GM12878 (cell line): ENCODE measurements around the gene PAM16. TPM values are rescaled to one million over a fixed set of nuclear protein-coding genes. Genes with fewer than 3 reads are reported as not detected.

Experiments used
- CEBPB ChIP-seq, 2 experiments: fragments of 150-350 bp in 1 of 2; IDR thresholded peaks; 2 replicates each; pipeline ENCODE4 v1.6.1; 2012 to 2014; ENCODE audit warnings: low read depth in 2 of 2, low read length in 2 of 2, borderline replicate concordance in 1 of 2, inconsistent platforms in 1 of 2
- EGR1 ChIP-seq, 2 experiments: IDR thresholded peaks; 1 replicate in 1 of 2; 2 replicates in 1 of 2; pipeline ENCODE4 v1.6.1; 2011 to 2012; ENCODE audit warnings: low read depth in 2 of 2, low read length in 2 of 2, borderline replicate concordance in 1 of 2, mild to moderate bottlenecking in 1 of 2, moderate library complexity in 1 of 2
- HDAC6 ChIP-seq: fragments of 200-600 bp; sonication (generic); IDR thresholded peaks from one replicate; pipeline ENCODE4 v1.8.0; 2017; ENCODE audit warnings: antibody characterized with exemption; ENCODE audit not compliant: unreplicated experiment
- KAT2A ChIP-seq: conservative IDR thresholded peaks from 2 replicates; pipeline ENCODE4 v1.6.1; 2011; ENCODE audit warnings: low read depth, low read length; ENCODE audit not compliant: control insufficient read depth
- KLF5 ChIP-seq: fragments of 450-650 bp; IDR thresholded peaks from 2 replicates; pipeline ENCODE4 v1.6.1; 2014; ENCODE audit warnings: mild to moderate bottlenecking; ENCODE audit not compliant: partially characterized antibody
- MXI1 ChIP-seq: fragments of 150-350 bp; IDR thresholded peaks from 2 replicates; pipeline ENCODE4 v1.6.1; 2011; ENCODE audit warnings: low read depth, mild to moderate bottlenecking, inconsistent platforms, low read length, improper control_type of control experiment
- NBN ChIP-seq: fragments of 450-650 bp; IDR thresholded peaks from 2 replicates; pipeline ENCODE4 v1.6.1; 2016
- RELA ChIP-seq: fragments of 450-650 bp; IDR thresholded peaks from 2 replicates; pipeline ENCODE4 v1.8.0; 2014; ENCODE audit warnings: borderline replicate concordance; ENCODE audit not compliant: partially characterized antibody
- RFX5 ChIP-seq: IDR thresholded peaks from 2 replicates; pipeline ENCODE4 v1.6.1; 2011; ENCODE audit warnings: low read depth, low read length, improper control_type of control experiment
- SMAD5 ChIP-seq: IDR thresholded peaks from 2 replicates; pipeline ENCODE4 v1.6.1; 2016; ENCODE audit warnings: antibody characterized with exemption, low read depth
- YY1 ChIP-seq: IDR thresholded peaks from 2 replicates; pipeline ENCODE4 v1.6.1; 2011; ENCODE audit warnings: low read depth, mild to moderate bottlenecking, low read length
- ZNF207 ChIP-seq: fragments of 450-650 bp; IDR thresholded peaks from 2 replicates; pipeline ENCODE4 v1.6.1; 2014; ENCODE audit warnings: antibody characterized with exemption, mild to moderate bottlenecking, borderline replicate concordance
- polyA plus RNA-seq, 11 experiments: library from polyadenylated mRNA; depleted of rRNA in 4 of 11; unstranded in 6 of 11; stranded (reverse) in 5 of 11; fragments of >200 nt; fragmentation: Nextera tagmentation in 4 of 11; fragmentation: Illumina TruSeq in 1 of 11; extraction: Ambion mirVana in 4 of 11; extraction: Trizol in 1 of 11; gene quantifications; 1 replicate in 1 of 11; 2 replicates in 10 of 11; pipeline versions ENCODE4 v1.2.1 to v1.2.3, GENCODE V29; 2011 to 2016; ENCODE audit warnings: inconsistent platforms in 2 of 11, missing spikeins in 2 of 11, low read depth in 1 of 11
- total RNA-seq, 4 experiments: library from RNA; depleted of rRNA in 3 of 4; stranded (reverse); fragments of >200 nt in 3 of 4; fragmentation: Illumina TruSeq in 1 of 4; extraction: Trizol in 1 of 4; gene quantifications; 2 replicates each; pipeline versions ENCODE4 v1.2.1 to v1.2.3, GENCODE V29; 2013 to 2021
- TF ChIP-seq, protein P1 (sequence below): IDR thresholded peaks from 2 replicates; pipeline ENCODE4 v1.6.1; 2012; ENCODE audit warnings: low read depth, low read length, improper control_type of control experiment
- TF ChIP-seq, protein P2 (sequence below): fragments of 150-350 bp; IDR thresholded peaks from 2 replicates; pipeline ENCODE4 v1.6.1; 2014; ENCODE audit warnings: mild to moderate bottlenecking, low read depth, low read length
- TF ChIP-seq, protein P3 (sequence below): fragments of 450-650 bp; IDR thresholded peaks from 2 replicates; pipeline ENCODE4 v1.6.1; 2016; ENCODE audit warnings: mild to moderate bottlenecking
- TF ChIP-seq, protein P4 (sequence below): IDR thresholded peaks from 2 replicates; pipeline ENCODE4 v1.6.1; 2011; ENCODE audit warnings: low read depth, low read length, improper control_type of control experiment, borderline replicate concordance
- TF ChIP-seq, protein P5 (sequence below): fragments of 450-650 bp; formaldehyde crosslinking; IDR thresholded peaks from 2 replicates; pipeline ENCODE4 v1.4.0; 2022; ENCODE audit warnings: mild to moderate bottlenecking, moderate library complexity
- TF ChIP-seq, protein P6 (sequence below): IDR thresholded peaks from 2 replicates; pipeline ENCODE4 v1.6.1; 2011; ENCODE audit warnings: borderline replicate concordance, low read depth, mild to moderate bottlenecking, moderate library complexity, low read length; ENCODE audit not compliant: insufficient read depth, poor library complexity, severe bottlenecking

Gene PAM16
- total and polyA plus RNA-seq, 10 of the 15 experiments (the other 5 are each of a cell fraction or from before 2014, with no cell fraction given): 18.5 to 94.3 (median 51.5) TPM

DNA sequence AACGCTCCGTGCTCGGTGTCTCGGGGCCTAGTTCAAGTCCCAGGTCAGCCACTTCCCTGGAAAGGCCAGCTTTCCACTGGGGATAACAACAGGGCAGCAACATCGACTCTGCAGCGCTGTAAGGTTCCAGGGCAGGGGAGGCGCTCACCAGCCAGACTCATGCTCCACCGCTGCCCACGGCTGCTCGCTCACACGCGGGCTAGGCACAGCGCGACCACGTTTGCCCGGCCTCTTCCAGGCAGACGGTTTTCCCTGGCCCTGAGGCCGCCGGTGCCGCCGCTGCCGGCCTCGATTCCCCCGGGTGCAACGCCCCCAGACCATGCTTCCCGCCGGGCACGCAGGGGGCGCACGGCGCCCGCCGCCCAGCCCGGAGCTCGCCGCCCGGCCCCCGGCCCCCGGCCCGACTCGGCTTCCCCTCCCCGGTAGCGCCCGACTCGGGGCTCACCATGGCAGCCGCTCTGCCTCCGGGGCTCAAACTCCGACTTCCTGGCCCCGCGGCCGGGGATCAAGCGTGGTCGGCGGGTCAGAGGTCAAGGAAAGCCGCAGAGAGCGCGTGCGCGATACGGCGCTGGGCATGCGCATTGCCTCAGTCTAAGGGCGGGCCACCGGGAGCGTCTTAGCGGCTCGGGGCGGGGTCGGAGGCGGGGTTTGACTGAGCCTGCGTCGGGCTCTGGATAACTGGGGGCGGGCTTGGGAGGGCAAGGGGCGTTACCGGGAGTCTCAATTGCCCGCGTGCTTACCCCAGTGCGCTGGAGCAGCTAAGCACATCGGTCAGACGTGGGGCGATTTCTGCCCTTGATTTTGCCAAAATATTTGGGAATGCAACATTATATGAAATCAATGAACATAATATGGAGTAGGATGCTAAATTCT, at the start of gene PAM16 (continued):
- TF ChIP-seq, protein P1, sequence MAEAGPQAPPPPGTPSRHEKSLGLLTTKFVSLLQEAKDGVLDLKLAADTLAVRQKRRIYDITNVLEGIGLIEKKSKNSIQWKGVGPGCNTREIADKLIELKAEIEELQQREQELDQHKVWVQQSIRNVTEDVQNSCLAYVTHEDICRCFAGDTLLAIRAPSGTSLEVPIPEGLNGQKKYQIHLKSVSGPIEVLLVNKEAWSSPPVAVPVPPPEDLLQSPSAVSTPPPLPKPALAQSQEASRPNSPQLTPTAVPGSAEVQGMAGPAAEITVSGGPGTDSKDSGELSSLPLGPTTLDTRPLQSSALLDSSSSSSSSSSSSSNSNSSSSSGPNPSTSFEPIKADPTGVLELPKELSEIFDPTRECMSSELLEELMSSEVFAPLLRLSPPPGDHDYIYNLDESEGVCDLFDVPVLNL: no peak
- no peak for TF ChIP-seq KLF5
- peak; percentile 72; the same call in 1 of the 2 replicates for TF ChIP-seq YY1
- no peak; the same call in 1 of the 2 replicates for TF ChIP-seq ZNF207
- peak; percentile 42; the same call in 1 of the 2 replicates for TF ChIP-seq NBN
- no peak for TF ChIP-seq EGR1 (IDR thresholded peaks at IDR 0.05; ENCODE audit: borderline replicate concordance in 1 of 2, low read depth in 2 of 2, low read length in 2 of 2)
- TF ChIP-seq HDAC6: no peak
- TF ChIP-seq, protein P2, sequence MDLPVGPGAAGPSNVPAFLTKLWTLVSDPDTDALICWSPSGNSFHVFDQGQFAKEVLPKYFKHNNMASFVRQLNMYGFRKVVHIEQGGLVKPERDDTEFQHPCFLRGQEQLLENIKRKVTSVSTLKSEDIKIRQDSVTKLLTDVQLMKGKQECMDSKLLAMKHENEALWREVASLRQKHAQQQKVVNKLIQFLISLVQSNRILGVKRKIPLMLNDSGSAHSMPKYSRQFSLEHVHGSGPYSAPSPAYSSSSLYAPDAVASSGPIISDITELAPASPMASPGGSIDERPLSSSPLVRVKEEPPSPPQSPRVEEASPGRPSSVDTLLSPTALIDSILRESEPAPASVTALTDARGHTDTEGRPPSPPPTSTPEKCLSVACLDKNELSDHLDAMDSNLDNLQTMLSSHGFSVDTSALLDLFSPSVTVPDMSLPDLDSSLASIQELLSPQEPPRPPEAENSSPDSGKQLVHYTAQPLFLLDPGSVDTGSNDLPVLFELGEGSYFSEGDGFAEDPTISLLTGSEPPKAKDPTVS: no peak
- no peak for TF ChIP-seq RFX5
- peak; percentile 50 for TF ChIP-seq RELA
- TF ChIP-seq, protein P3, sequence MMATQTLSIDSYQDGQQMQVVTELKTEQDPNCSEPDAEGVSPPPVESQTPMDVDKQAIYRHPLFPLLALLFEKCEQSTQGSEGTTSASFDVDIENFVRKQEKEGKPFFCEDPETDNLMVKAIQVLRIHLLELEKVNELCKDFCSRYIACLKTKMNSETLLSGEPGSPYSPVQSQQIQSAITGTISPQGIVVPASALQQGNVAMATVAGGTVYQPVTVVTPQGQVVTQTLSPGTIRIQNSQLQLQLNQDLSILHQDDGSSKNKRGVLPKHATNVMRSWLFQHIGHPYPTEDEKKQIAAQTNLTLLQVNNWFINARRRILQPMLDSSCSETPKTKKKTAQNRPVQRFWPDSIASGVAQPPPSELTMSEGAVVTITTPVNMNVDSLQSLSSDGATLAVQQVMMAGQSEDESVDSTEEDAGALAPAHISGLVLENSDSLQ: no peak
- no peak for TF ChIP-seq CEBPB (IDR thresholded peaks at IDR 0.05; ENCODE audit: borderline replicate concordance in 1 of 2, low read depth in 2 of 2, low read length in 2 of 2)
- peak; percentile 91 for TF ChIP-seq MXI1
- no peak for TF ChIP-seq KAT2A
- TF ChIP-seq, protein P4, sequence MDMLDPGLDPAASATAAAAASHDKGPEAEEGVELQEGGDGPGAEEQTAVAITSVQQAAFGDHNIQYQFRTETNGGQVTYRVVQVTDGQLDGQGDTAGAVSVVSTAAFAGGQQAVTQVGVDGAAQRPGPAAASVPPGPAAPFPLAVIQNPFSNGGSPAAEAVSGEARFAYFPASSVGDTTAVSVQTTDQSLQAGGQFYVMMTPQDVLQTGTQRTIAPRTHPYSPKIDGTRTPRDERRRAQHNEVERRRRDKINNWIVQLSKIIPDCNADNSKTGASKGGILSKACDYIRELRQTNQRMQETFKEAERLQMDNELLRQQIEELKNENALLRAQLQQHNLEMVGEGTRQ: no peak
- TF ChIP-seq, protein P5, sequence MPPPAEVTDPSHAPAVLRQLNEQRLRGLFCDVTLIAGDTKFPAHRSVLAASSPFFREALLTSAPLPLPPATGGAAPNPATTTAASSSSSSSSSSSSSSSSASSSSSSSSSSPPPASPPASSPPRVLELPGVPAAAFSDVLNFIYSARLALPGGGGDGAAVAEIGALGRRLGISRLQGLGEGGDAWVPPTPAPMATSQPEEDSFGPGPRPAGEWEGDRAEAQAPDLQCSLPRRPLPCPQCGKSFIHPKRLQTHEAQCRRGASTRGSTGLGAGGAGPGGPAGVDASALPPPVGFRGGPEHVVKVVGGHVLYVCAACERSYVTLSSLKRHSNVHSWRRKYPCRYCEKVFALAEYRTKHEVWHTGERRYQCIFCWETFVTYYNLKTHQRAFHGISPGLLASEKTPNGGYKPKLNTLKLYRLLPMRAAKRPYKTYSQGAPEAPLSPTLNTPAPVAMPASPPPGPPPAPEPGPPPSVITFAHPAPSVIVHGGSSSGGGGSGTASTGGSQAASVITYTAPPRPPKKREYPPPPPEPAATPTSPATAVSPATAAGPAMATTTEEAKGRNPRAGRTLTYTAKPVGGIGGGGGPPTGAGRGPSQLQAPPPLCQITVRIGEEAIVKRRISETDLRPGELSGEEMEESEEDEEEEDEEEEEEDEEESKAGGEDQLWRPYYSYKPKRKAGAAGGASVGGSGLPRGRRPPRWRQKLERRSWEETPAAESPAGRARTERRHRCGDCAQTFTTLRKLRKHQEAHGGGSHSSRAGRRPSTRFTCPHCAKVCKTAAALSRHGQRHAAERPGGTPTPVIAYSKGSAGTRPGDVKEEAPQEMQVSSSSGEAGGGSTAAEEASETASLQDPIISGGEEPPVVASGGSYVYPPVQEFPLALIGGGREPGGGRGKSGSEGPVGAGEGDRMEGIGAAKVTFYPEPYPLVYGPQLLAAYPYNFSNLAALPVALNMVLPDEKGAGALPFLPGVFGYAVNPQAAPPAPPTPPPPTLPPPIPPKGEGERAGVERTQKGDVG: no peak
- TF ChIP-seq SMAD5: peak; percentile 36; the same call in 1 of the 2 replicates
- TF ChIP-seq, protein P6, sequence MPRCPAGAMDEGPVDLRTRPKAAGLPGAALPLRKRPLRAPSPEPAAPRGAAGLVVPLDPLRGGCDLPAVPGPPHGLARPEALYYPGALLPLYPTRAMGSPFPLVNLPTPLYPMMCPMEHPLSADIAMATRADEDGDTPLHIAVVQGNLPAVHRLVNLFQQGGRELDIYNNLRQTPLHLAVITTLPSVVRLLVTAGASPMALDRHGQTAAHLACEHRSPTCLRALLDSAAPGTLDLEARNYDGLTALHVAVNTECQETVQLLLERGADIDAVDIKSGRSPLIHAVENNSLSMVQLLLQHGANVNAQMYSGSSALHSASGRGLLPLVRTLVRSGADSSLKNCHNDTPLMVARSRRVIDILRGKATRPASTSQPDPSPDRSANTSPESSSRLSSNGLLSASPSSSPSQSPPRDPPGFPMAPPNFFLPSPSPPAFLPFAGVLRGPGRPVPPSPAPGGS: peak; percentile 77
